Rectal smooth muscle tissue (tissue), 1 donor: Measurements from ENCODE around the gene DCP1B.

ENCODE experiments used
- H3K27ac ChIP-seq: one replicate; pipeline ENCODE4 v1.7.0; 2013; ENCODE audit warnings: low read depth, low read length, inconsistent platforms
- H3K27me3 ChIP-seq: one replicate; pipeline ENCODE4 v1.7.0; 2013; ENCODE audit warnings: low read length; ENCODE audit not compliant: control insufficient read depth, insufficient read depth
- H3K36me3 ChIP-seq: one replicate; pipeline ENCODE4 v1.7.0; 2013; ENCODE audit warnings: low read length; ENCODE audit not compliant: control insufficient read depth, insufficient read depth
- H3K4me1 ChIP-seq: one replicate; pipeline ENCODE4 v1.7.0; 2013; ENCODE audit warnings: low read length; ENCODE audit not compliant: control insufficient read depth, insufficient read depth
- H3K4me3 ChIP-seq: one replicate; pipeline ENCODE4 v1.7.0; 2013; ENCODE audit warnings: low read length
- H3K9ac ChIP-seq: one replicate; pipeline ENCODE4 v1.7.0; 2013; ENCODE audit warnings: low read length

Gene DCP1B

DNA sequence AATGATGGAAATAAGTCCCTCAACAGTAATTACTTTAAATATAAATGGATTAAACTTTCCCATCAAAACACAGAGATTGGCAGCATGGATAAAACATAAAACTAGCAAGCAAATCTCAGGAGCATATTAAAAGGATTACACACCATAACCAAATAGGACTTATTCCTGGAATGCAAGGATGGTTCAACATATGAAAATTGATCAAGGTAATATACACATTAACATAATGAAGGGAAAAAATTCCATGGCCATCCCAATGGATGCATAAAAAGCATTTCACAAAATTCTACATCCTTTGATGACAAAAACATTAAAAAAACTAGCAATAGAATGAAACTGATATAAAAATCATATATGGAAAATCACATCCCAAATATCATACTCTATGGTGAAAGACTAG, 99.4 kb downstream of the DCP1B start:
- Histone ChIP-seq H3K36me3 (no peaks in the 10 kb centered on the region), H3K9ac (no peak overlapping the region), H3K4me1 (no peaks in the 10 kb centered on the region), H3K27ac (no peak overlapping the region), H3K4me3 (no peak overlapping the region), H3K27me3 (no peaks in the 10 kb centered on the region)

DNA sequence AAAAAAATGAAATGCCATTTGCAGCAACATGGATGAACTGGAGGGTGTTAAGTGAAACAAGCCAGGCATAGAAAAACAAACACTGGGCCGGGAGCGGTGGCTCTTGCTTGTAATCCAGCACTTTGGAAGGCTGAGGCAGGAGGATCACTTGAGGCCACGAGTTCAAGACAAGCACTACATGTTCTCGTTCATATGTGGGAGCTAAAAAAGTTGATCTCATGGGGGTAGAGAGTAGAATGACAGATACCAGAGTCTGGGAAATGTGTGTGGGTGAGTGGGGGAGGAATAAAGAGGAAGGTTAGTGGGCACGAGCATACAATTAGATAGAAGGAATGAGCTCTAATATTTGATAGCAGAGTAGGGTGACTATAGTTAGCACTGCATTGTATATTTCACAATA, 107.3 kb downstream of the DCP1B start:
- H3K9ac ChIP-seq, result no peak overlapping the region
- H3K4me3 ChIP-seq, result no peak overlapping the region
- H3K36me3 ChIP-seq, result no peaks in the 10 kb centered on the region
- H3K27ac ChIP-seq, result no peak overlapping the region
- H3K27me3 ChIP-seq, result no peaks in the 10 kb centered on the region
- no peaks in the 10 kb centered on the region for H3K4me1 ChIP-seq
